ENCODE data around the gene UFD1.

UFD1 gene
- 64.6 to 92.7 (median 74.9) reads per million in 3 donors for total RNA-seq

GRCh38 chr22:19478901-19479354, at the start of gene UFD1:
Gene UFD1 (minus strand): TSS chr22:19479193. CDS start chr22:19479085, 108 bp downstream.
- peaks cover 9% of the 10 kb centered on the region for H3K4me1 ChIP-seq (ENCODE audit: control insufficient read depth, insufficient read depth, low read length, poor library complexity, severe bottlenecking)
- H3K9me3 ChIP-seq (ENCODE audit: control insufficient read depth, low read length) = no peaks in the 10 kb centered on the region
- DNase-seq = peak; percentile 64 to 75 (median 65)
- H3K4me3 ChIP-seq (ENCODE audit: insufficient read depth, low read depth, low read length, poor library complexity, severe bottlenecking) = peak within 1 kb of the TSS; percentile 81
- H3K27me3 ChIP-seq (replicated peaks; ENCODE audit: control insufficient read depth, insufficient read depth, low read length, poor library complexity, severe bottlenecking) = no peaks in the 10 kb centered on the region
- H3K36me3 ChIP-seq (ENCODE audit: control insufficient read depth, insufficient read depth, low read length) = peaks cover 13% of the 10 kb centered on the region
- peak within 1 kb of the TSS; percentile 96 for H3K27ac ChIP-seq (ENCODE audit: insufficient read depth, low read length, poor library complexity, severe bottlenecking)

GRCh38 chr22:19527861-19528417, 48.9 kb upstream of the UFD1 start:
- Histone ChIP-seq H3K27ac (ENCODE audit: insufficient read depth, low read length, poor library complexity, severe bottlenecking) (no peak overlapping the region), H3K9me3 (ENCODE audit: control insufficient read depth, low read length) (no peaks in the 10 kb centered on the region), H3K4me3 (ENCODE audit: insufficient read depth, low read depth, low read length, poor library complexity, severe bottlenecking) (no peak overlapping the region), H3K4me1 (ENCODE audit: control insufficient read depth, insufficient read depth, low read length, poor library complexity, severe bottlenecking) (peaks cover 20% of the 10 kb centered on the region), H3K36me3 (ENCODE audit: control insufficient read depth, insufficient read depth, low read length) (no peaks in the 10 kb centered on the region), H3K27me3 (replicated peaks; ENCODE audit: control insufficient read depth, insufficient read depth, low read length, poor library complexity, severe bottlenecking) (peaks cover 18% of the 10 kb centered on the region)
- DNase-seq = no peak

DNA sequence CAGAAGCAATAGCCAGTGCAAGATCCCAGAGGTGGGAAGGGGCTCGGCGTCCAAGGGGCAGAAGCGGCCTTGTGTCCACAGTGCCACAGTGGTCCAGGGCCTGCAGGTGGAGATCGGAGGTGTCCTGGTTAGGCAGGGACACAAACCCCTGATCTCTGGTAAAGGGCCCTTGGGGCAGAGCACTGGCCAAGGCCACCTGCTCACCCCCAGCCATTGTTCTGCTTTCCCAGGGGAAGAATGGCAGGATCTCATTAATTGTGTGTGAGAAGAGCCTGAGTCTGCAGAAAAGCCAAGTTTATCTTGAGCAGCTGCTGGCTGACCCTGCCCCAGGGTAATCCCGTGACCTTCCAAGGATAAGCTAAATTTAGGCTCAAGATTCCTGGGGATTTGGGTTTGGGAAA, 48.3 kb upstream of the UFD1 start:
- Histone ChIP-seq H3K27ac (ENCODE audit: insufficient read depth, low read length, poor library complexity, severe bottlenecking) (no peak overlapping the region), H3K36me3 (ENCODE audit: control insufficient read depth, insufficient read depth, low read length) (no peaks in the 10 kb centered on the region), H3K9me3 (ENCODE audit: control insufficient read depth, low read length) (no peaks in the 10 kb centered on the region), H3K27me3 (replicated peaks; ENCODE audit: control insufficient read depth, insufficient read depth, low read length, poor library complexity, severe bottlenecking) (peaks cover 22% of the 10 kb centered on the region), H3K4me3 (ENCODE audit: insufficient read depth, low read depth, low read length, poor library complexity, severe bottlenecking) (no peak overlapping the region), H3K4me1 (ENCODE audit: control insufficient read depth, insufficient read depth, low read length, poor library complexity, severe bottlenecking) (peaks cover 20% of the 10 kb centered on the region)
- no peak for DNase-seq

GRCh38 chr22:19526702-19527111, 47.7 kb upstream of the UFD1 start:
- Histone ChIP-seq H3K4me1 (ENCODE audit: control insufficient read depth, insufficient read depth, low read length, poor library complexity, severe bottlenecking) (peaks cover 20% of the 10 kb centered on the region), H3K4me3 (ENCODE audit: insufficient read depth, low read depth, low read length, poor library complexity, severe bottlenecking) (no peak overlapping the region), H3K27me3 (replicated peaks; ENCODE audit: control insufficient read depth, insufficient read depth, low read length, poor library complexity, severe bottlenecking) (peaks cover 22% of the 10 kb centered on the region), H3K27ac (ENCODE audit: insufficient read depth, low read length, poor library complexity, severe bottlenecking) (no peak overlapping the region), H3K36me3 (ENCODE audit: control insufficient read depth, insufficient read depth, low read length) (no peaks in the 10 kb centered on the region), H3K9me3 (ENCODE audit: control insufficient read depth, low read length) (no peaks in the 10 kb centered on the region)
- DNase-seq = no peak

DNA sequence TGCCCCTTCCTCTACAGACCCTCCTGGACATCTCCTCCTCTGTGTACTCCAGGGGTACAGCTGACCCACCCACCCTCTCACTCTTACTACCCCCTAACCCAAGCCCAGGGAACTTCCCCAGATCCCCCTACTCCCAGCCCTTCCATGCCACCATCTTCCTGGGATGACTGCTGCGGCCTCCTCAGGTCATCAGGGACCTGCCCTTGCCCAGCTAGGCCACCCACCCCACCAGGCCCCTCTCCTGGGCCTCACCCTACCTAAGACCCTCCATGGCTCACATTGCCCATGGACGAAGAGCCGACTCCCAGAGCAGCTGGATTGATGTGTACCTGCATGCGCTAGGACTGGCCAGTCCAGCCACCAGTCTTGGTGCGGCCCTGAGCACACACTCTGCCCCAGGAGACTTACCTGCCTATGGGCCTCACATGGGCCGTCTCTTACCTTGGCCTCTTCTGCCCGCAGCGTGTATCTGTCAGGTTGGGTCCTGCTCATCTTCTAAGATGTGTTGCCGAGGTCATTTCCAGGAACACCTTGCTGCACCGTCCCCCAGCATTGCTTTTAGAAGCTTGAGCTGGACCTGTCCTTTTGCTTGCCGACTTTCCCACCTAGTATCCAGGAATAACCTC, 47.2 kb upstream of the UFD1 start:
- Histone ChIP-seq H3K4me3 (ENCODE audit: insufficient read depth, low read depth, low read length, poor library complexity, severe bottlenecking) (no peak overlapping the region), H3K27me3 (replicated peaks; ENCODE audit: control insufficient read depth, insufficient read depth, low read length, poor library complexity, severe bottlenecking) (peaks cover 22% of the 10 kb centered on the region), H3K27ac (ENCODE audit: insufficient read depth, low read length, poor library complexity, severe bottlenecking) (no peak overlapping the region), H3K4me1 (ENCODE audit: control insufficient read depth, insufficient read depth, low read length, poor library complexity, severe bottlenecking) (peaks cover 20% of the 10 kb centered on the region), H3K36me3 (ENCODE audit: control insufficient read depth, insufficient read depth, low read length) (no peaks in the 10 kb centered on the region), H3K9me3 (ENCODE audit: control insufficient read depth, low read length) (no peaks in the 10 kb centered on the region)
- no peak for DNase-seq

DNA sequence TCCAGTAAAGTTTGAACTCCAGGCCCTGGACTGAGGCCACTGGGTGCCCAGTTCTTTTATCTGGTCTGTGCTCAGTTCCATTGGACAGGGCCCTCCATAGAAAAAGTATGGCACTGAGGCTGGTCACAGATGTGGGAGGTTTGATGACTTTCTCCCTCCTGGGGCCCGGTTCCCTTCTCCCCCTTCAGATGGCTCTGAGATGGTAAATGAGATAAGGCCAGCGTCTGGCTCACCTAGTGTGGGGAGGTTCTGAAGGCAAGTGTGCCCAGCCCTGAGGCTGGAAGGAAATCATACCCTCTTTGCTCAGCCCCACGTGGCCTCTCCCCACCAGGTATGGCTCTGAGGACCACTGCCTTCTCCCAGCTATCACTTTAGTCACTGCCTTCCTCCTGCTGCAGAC, 46.7 kb upstream of the UFD1 start:
- H3K27me3 ChIP-seq (replicated peaks; ENCODE audit: control insufficient read depth, insufficient read depth, low read length, poor library complexity, severe bottlenecking) = peaks cover 22% of the 10 kb centered on the region
- no peaks in the 10 kb centered on the region for H3K36me3 ChIP-seq (ENCODE audit: control insufficient read depth, insufficient read depth, low read length)
- H3K4me1 ChIP-seq (ENCODE audit: control insufficient read depth, insufficient read depth, low read length, poor library complexity, severe bottlenecking) = peaks cover 20% of the 10 kb centered on the region
- no peak for DNase-seq
- no peak overlapping the region for H3K27ac ChIP-seq (ENCODE audit: insufficient read depth, low read length, poor library complexity, severe bottlenecking)
- H3K9me3 ChIP-seq (ENCODE audit: control insufficient read depth, low read length) = no peaks in the 10 kb centered on the region
- H3K4me3 ChIP-seq (ENCODE audit: insufficient read depth, low read depth, low read length, poor library complexity, severe bottlenecking) = no peak overlapping the region

- Histone ChIP-seq H3K9me3 (ENCODE audit: control insufficient read depth, low read length) (no peaks in the 10 kb centered on the region), H3K4me3 (ENCODE audit: insufficient read depth, low read depth, low read length, poor library complexity, severe bottlenecking) (no peak overlapping the region), H3K4me1 (ENCODE audit: control insufficient read depth, insufficient read depth, low read length, poor library complexity, severe bottlenecking) (peaks cover 20% of the 10 kb centered on the region), H3K36me3 (ENCODE audit: control insufficient read depth, insufficient read depth, low read length) (no peaks in the 10 kb centered on the region), H3K27me3 (replicated peaks; ENCODE audit: control insufficient read depth, insufficient read depth, low read length, poor library complexity, severe bottlenecking) (peaks cover 22% of the 10 kb centered on the region), H3K27ac (ENCODE audit: insufficient read depth, low read length, poor library complexity, severe bottlenecking) (no peak overlapping the region)
- no peak for DNase-seq
Observed at GRCh38 chr22:19525116-19525660, 46.2 kb upstream of the UFD1 start.

DNA sequence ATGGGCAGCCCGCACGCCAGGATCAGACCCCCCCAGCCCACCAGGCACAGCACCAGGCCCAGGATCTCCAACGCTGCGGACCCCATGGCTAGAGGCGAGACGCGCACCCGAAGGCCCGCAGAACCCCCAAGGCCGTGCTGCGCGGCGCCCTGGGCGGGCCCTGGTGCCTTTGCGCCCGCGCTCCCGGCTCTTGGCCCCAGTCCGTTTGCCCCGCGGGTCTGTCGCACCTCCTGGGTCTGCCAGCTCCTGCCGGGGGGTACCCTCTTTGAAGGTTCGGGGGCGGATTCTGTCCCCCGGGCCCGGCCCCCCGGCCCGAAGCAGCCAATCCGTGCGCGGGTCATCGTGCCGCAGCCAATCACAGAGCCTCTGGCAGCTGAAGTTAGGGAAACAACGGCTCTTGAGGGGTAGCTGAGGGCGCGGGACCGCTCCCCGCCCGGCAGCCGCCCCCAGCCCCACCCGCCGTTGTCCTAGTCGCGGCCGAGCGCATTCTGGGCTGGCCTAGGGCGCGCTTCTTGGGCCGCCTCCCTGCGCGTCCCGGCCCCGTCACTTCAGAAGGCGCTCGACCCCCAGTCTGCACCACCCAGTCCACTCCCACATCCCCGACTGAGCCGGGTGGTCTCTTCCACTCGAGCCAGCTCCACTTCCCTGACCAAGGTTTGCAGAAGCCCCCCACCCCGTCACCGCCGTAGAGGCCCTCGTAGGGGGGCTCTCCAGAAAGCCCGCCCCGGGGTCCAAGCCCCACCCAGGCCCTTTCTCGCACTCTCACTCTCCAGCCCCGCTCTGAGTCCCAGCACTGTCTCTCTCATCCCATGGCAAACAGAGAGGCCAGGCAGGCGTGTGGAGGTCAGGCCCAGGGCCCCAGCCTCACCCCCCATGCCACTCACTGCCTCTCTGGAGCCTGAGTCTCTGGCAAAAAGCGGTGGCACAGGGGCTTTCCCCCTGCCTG, 45.5 kb upstream of the UFD1 start, which contains the start of gene CLDN5:
TSS of gene CLDN5 (minus strand) at position 241 of the 946 bp plus-strand sequence. CDS start at position 86, 155 bp downstream.
- peaks cover 20% of the 10 kb centered on the region for H3K4me1 ChIP-seq (ENCODE audit: control insufficient read depth, insufficient read depth, low read length, poor library complexity, severe bottlenecking)
- H3K4me3 ChIP-seq (ENCODE audit: insufficient read depth, low read depth, low read length, poor library complexity, severe bottlenecking) = peak within 1 kb of the TSS; percentile 42
- H3K36me3 ChIP-seq (ENCODE audit: control insufficient read depth, insufficient read depth, low read length) = no peaks in the 10 kb centered on the region
- no peak within 1 kb of the TSS for H3K27ac ChIP-seq (ENCODE audit: insufficient read depth, low read length, poor library complexity, severe bottlenecking)
- no peaks in the 10 kb centered on the region for H3K9me3 ChIP-seq (ENCODE audit: control insufficient read depth, low read length)
- H3K27me3 ChIP-seq (replicated peaks; ENCODE audit: control insufficient read depth, insufficient read depth, low read length, poor library complexity, severe bottlenecking) = peaks cover 22% of the 10 kb centered on the region
- no peak for DNase-seq

DNA sequence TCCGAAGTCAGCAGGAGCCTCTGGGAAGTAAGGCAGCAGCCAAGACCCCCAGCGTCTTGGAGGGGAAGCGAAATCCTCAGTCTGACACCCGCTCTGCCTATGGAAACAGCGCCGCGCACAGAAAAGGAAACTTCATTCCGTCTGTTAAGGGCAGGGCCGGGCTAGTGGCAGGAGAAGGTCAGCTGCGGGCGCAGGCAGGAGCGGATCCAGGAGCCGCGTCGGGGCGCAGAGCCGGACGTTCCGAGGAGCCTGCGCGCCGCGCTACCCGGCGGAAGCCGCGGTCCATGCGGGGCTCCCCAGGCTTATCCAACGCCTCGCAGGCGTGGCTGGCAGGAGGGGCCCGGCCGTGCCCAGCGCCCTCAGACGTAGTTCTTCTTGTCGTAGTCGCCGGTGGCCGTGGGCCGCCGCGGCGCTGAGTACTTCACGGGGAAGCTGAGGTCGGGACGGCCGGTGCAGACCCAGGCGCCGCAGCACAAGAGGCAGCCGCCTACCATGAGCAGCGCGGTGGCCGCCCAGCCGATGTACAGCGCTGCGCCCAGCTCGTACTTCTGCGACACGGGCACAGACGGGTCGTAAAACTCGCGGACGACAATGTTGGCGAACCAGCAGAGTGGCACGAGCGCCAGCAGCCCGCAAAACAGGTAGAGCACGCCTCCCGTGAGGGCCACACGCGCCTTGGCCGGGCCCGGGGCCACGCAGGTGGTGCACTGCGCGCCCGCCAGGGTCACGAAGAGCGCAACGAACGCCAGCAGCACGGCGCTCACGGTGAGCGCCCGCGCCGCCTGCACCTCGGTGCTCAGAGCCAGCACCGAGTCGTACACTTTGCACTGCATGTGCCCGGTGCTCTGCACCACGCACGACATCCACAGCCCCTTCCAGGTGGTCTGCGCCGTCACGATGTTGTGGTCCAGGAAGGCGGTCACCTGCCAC, 44.5 kb upstream of the UFD1 start:
- no peaks in the 10 kb centered on the region for H3K9me3 ChIP-seq (ENCODE audit: control insufficient read depth, low read length)
- H3K4me3 ChIP-seq (ENCODE audit: insufficient read depth, low read depth, low read length, poor library complexity, severe bottlenecking) = peak overlapping the region; percentile 42
- no peak for DNase-seq
- H3K36me3 ChIP-seq (ENCODE audit: control insufficient read depth, insufficient read depth, low read length) = no peaks in the 10 kb centered on the region
- H3K4me1 ChIP-seq (ENCODE audit: control insufficient read depth, insufficient read depth, low read length, poor library complexity, severe bottlenecking) = peaks cover 20% of the 10 kb centered on the region
- H3K27ac ChIP-seq (ENCODE audit: insufficient read depth, low read length, poor library complexity, severe bottlenecking) = no peak overlapping the region
- H3K27me3 ChIP-seq (replicated peaks; ENCODE audit: control insufficient read depth, insufficient read depth, low read length, poor library complexity, severe bottlenecking) = peaks cover 22% of the 10 kb centered on the region
